NCI-H2107 (cell line): ENCODE results near the gene CRABP2.

Experiments used
- DNase-seq: peaks from one replicate; lab custom pipeline; 2025; lab: John Stamatoyannopoulos, UW

The CRABP2 gene

DNA sequence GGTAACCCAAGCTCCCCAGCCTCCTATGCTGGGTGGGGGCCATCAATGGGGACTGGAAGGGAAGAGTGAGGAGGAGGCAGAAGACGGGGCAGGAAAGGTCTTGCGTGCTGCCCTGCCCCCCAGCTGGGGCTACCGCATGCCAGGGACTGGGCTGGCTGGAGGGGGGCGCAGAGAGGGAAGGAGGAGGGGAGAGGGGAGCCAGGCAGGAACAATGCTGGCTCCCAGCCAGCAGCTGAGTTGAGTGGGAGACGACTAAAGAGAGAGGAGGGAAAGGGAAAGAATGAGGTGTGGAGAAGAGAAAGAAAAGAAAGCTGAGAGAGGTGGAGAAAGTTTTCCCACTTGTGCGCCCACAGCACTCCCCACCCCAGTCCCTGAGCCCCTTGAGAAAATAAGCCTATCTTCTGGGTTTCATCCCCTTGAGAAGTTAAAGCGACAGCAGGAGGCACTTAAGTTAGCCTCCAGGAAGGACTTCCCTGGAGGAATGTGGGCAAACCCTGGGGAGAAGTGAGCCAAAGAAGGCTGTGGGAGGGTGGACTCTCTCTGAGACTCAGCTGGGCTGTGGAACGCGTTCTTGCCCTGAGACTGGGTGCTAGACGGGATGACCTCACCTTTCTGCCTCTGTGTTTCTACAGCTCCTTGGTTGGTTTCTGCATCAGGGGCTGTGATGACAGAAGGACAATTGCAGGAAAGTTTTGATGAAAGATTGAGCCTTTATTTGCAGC is 15.3 kb downstream of the CRABP2 start:
- DNase-seq = no peak

GRCh38 chr1:156689035-156689952 is 16.1 kb downstream of the CRABP2 start:
- peak; percentile 72 for DNase-seq

GRCh38 chr1:156684227-156684782 is 21.1 kb downstream of the CRABP2 start:
- DNase-seq = no peak

DNA sequence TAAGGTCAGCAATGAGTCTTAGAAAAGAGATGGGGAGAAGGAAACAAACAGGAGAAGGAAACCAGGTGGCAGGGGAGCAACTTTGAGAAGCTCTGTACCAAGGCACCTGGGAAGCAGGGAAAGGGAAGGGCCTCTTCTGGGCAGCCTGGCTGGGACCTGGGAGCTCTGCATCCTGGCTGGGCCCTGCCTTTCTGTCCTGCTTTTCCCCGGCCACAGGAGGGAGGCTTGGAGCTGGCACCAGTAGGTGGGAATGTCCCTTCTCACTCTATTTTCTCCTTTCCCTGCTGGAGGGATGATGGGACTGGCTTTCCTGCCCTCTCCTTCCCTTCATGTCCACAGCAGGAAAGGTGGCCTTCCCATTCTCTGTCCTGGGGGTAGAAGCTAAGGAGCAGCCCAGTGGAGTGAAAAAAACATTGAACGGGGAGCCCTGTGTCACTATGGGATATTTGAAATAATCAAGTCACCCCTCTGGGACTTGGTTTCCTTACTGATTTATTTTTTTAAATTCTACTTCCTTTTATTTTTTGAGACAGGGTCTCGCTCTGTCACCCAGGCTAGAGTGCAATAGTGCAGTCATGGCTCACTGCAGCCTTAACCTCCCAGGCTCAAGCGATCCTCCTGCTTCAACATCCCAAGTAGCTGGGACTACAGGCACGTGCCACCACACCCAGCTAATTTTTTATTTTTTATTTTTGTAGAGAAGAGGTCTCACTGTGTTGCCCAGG is 23.1 kb downstream of the CRABP2 start:
- no peak for DNase-seq

GRCh38 chr1:156681196-156681960 is 24.0 kb downstream of the CRABP2 start:
- no peak for DNase-seq

GRCh38 chr1:156680056-156680455 is 25.3 kb downstream of the CRABP2 start:
- DNase-seq = no peak

GRCh38 chr1:156677616-156678596 is 27.5 kb downstream of the CRABP2 start:
- peak; percentile 33 for DNase-seq

DNA sequence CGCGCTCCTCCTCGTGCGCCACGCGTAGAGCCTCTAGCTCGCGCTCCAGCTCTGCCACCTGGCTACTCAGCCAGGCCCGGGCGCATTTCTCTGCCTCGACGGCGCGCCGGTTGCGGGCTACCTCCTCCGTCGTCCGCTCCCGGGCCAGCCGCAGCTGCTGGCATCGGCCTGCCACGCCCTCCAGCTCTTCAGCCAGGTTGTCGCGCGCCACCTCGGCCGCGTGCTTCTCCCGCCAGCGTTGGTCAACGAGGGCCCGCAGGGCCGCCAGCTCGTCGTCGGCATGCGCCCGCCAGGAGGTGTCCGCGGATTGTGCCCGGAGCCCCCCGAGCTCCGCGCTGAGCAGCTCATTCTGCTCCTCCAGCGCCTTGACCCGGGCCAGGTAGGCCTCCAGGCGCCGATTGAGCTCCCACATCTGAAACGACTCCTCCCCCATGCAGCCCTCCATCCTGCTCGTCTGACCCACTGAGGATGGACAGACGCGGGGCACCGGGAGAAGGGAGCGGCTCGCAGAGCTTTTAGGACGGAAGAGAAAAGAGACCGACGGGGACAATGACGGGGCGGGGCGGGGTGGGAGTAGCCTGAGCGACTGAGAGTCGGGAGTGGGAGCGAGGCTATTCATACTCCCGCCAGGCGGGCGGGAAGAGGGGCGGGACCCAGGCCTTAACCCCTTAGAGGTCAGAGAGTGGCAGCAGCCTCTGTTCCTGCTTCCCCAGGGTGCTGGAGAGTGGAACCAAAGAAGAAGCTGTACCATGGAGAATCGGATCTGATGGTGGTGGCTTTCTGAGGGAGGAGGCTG is 28.4 kb downstream of the CRABP2 start, which contains the start of gene NES:
Gene NES (minus strand): TSS at position 588 of the 796 bp plus-strand sequence. CDS start 143 bp downstream, at position 445.
- DNase-seq = no peak

- DNase-seq = no peak
Observed at GRCh38 chr1:156676114-156676819, 29.1 kb downstream of the CRABP2 start.

DNA sequence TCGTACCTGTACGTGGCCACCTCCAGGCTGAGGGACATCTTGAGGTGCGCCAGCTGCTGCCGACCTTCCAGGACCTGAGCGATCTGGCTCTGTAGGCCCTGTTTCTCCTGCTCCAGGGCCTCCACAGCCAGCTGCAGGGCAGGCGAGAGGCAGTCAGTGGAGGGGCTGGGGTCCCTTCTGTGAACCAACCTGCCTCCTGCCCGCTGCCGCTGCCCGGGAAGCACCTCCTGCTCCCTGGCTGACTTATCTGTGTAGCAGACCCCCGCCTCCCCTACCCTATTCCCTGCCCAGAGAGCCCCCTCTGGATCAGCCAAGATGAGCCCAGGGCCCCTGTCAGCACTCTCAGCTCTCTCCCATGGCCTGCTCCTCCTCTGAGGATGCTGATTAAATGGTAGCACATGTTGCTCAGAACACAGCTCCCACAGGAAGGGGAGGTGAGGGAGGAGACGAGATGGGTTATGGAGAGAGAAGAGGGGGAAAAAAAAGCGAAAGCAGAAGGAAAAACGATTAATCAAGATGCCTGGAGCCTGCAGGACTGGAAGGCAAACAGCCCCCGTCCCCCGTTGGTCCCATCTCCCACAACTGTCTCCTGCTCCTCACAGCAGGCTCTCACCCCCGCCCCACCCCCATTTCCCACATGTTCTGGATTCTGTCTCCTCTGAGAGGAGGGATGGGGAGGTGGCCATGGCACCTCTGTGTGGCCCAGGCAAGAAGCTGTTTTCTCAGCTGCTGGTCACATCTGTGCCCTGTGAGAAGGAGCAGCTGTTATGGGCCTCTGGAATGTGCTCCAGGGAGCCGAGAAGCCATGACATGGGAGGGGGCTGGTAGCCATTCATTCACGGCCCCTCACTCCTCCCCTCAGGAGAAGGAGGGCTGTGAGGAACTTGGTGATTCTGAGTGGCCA is 29.9 kb downstream of the CRABP2 start:
- no peak for DNase-seq

GRCh38 chr1:156673387-156674121 is 31.8 kb downstream of the CRABP2 start:
- no peak for DNase-seq

DNA sequence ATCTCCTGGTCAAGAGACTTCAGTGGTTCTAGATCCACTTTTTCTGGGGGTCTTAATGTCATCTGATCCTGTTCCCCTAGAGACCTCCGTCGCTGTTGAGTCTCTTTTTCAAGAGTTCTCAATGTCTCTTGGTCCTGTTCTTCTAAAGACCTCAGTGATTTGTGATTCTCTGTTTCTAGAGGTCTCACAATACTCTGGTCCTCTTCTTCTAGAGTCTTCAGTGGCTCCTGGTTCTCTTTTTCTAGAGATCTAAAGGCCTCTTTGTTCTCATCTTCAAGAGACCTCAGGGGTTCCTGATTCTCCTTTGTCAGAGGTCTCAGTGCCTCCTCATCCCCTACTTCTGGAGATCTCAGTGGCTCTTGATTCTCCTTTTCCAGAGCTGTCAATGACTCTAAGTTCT is 33.6 kb downstream of the CRABP2 start:
- DNase-seq = no peak

- no peak for DNase-seq
Observed at GRCh38 chr1:156670791-156671190, 34.6 kb downstream of the CRABP2 start.

GRCh38 chr1:156670359-156670758 is 35.0 kb downstream of the CRABP2 start:
- DNase-seq = no peak

DNA sequence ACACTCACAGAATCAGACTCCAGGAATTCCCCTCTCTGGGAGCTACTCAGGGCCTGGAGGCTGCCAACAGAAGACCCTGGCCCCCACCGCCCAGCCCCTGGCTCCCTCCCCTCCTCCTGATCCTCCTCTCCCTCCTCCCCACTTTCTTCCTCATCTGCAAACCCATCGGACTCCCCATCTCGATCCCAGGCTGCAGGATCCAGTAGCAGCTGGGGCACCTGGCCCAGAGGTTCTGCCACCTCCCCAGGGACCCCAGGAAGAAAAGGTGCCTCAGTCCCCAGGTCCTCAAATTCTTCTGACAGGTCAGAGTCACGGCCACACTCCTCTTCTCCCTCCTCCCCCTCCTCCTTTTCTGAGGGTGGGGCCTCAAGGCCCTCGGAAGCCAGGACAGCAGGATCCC is 35.6 kb downstream of the CRABP2 start:
- no peak for DNase-seq

DNA sequence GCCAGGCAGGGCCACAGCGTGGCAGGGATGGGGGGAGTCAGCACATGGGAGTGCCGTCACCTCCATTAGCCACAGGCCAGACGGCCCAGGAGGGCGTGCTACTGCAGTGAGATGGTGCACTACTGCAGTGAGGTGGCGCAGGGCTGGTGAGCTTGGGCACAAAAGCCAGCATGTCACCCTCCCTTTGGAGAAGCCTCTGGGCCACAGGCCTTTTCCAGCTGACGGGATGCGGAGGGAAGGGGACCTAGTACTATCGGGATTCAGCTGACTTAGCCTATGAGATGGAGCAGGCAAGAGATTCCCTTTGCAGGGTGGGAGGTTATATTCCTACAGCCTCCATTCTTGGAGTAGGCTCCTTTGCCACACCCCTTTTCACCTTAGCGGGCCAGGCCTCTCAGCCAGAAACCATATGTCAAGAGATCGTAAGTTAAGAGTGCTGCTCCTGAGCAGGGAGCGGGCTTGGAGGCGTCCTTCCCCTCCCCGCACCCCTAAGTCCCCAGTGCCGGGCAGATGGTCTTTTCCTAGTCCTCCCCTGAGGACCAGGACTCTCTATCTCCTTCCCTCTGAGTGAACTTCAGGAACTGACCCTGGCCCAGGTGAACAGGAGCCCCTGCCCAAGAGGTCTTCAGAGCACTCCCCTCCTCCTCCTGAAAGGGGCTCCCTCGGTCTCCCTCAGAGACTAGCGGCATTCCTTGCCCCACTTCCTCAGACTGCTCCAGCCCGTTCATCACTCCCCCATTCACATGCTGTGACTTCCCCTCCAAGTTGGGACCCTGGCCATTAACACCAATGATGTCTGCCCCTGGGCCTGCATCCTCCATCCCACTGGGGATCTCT is 36.4 kb downstream of the CRABP2 start:
- no peak for DNase-seq
